GM12872 (cell line): ENCODE data around the gene RERG.

Experiments
- TF ChIP-seq, protein P1 (sequence below): IDR thresholded peaks from 3 replicates; pipeline ENCODE4 v1.5.1; 2011; ENCODE audit warnings: low read depth, mild to moderate bottlenecking, low read length, moderate library complexity; ENCODE audit not compliant: insufficient read depth

The RERG gene

DNA sequence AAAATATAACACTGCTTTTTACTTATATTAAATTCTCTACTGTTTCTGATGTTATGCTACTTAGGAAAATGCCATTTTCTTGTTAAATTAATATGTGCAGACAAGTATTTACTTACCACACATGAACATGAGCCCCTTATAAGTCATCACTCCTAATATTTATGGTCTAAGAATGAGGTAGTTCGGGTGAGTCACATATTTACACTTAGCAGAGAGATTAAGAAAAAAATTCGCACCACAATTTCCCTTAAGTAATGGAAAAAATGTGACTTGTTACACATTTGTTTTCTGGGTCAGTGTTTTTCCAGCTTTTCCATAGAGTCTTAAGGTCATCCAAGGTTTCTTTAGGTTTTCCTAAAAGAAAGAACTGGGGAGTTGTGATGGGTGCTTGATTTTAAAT lies 68.3 kb downstream of the RERG start:
- TF ChIP-seq, protein P1, sequence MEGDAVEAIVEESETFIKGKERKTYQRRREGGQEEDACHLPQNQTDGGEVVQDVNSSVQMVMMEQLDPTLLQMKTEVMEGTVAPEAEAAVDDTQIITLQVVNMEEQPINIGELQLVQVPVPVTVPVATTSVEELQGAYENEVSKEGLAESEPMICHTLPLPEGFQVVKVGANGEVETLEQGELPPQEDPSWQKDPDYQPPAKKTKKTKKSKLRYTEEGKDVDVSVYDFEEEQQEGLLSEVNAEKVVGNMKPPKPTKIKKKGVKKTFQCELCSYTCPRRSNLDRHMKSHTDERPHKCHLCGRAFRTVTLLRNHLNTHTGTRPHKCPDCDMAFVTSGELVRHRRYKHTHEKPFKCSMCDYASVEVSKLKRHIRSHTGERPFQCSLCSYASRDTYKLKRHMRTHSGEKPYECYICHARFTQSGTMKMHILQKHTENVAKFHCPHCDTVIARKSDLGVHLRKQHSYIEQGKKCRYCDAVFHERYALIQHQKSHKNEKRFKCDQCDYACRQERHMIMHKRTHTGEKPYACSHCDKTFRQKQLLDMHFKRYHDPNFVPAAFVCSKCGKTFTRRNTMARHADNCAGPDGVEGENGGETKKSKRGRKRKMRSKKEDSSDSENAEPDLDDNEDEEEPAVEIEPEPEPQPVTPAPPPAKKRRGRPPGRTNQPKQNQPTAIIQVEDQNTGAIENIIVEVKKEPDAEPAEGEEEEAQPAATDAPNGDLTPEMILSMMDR = no peak

GRCh38 chr12:15152456-15152855 lies 68.8 kb downstream of the RERG start:
- TF ChIP-seq, protein P1 = no peak

DNA sequence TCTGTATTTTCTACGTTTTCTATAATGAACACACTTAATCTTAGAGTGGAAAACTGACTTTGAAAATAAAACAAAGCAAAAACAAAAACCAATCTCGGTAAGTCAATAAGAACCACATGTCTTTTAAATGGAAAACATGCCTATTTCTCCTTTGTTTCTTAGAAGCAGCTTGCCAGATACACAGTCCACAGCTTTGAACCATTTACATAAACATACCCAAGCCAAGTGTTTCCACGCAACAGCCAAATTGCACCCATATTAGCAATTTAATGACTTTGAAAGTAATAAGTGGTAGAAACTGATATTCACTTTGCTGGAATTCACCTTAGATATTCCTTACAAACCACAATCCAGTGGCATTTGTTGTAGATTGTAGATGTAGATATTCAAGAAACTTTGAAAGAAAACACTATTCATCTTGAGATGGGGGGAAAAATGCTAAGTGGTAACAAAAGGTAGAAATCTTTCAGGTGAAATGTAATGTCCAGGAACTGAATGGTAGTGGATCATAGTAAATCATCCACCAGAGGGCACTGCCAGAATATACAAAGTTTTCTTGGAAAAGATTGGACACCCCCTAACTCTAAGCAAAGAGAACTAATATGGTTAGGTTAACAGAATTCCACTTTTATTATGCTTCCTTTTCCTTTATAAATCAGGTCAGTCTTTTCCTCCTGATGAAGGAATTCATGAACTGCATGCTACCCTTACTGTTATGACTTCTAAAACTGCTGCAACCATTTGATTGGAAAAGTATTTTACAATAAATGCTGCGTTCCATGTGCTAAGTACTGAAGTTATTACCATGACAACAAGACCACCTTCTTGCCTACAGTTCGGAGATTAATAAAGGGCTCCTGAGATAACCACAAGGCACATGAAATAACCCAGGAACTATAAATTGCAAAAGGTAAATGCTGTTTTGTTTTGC lies 69.8 kb downstream of the RERG start:
- TF ChIP-seq, protein P1 = peak; percentile 35; the same call in 1 of the 3 replicates

GRCh38 chr12:15146585-15146984 lies 74.6 kb downstream of the RERG start:
- TF ChIP-seq, protein P1 = no peak

GRCh38 chr12:15143467-15143866 lies 77.8 kb downstream of the RERG start:
- TF ChIP-seq, protein P1 = no peak

GRCh38 chr12:15142711-15143110 lies 78.5 kb downstream of the RERG start:
- TF ChIP-seq, protein P1 = no peak

- TF ChIP-seq, protein P1 = no peak
These were observed 89.8 kb downstream of the RERG start for GRCh38 chr12:15131431-15131830.
